Neutrophil (primary cell): ENCODE results near the gene TDRD10.

Source experiments
- H3K27ac ChIP-seq: fragments of 200-600 bp; sonication (generic); 2 replicates; pipeline ENCODE4 v1.5.1; 2016; ENCODE audit warnings: mild to moderate bottlenecking, moderate library complexity
- H3K27me3 ChIP-seq: fragments of 200-600 bp; sonication (generic); 2 replicates; pipeline ENCODE4 v1.6.0; 2016; ENCODE audit warnings: mild to moderate bottlenecking
- H3K36me3 ChIP-seq: fragments of 200-600 bp; sonication (generic); 2 replicates; pipeline ENCODE4 v1.5.1; 2017
- H3K4me1 ChIP-seq, 2 experiments: fragments of 200-600 bp in 1 of 2; sonication (generic) in 1 of 2; 1 replicate in 1 of 2; 2 replicates in 1 of 2; pipeline versions ENCODE4 v1.5.1 to v1.6.1; 2013 to 2016; ENCODE audit warnings: low read depth in 1 of 2, low read length in 1 of 2, mild to moderate bottlenecking in 1 of 2, moderate library complexity in 1 of 2; ENCODE audit not compliant: control insufficient read depth in 1 of 2, insufficient read depth in 1 of 2
- H3K4me3 ChIP-seq, 2 experiments: fragments of 200-600 bp in 1 of 2; sonication (generic) in 1 of 2; 1 replicate in 1 of 2; 2 replicates in 1 of 2; pipeline ENCODE4 v1.5.1; 2013 to 2016; ENCODE audit warnings: low read depth in 1 of 2, low read length in 1 of 2, mild to moderate bottlenecking in 1 of 2, moderate library complexity in 1 of 2
- H3K9me3 ChIP-seq: fragments of 200-600 bp; sonication (generic); 2 replicates; pipeline ENCODE4 v1.5.1; 2016
- TF ChIP-seq, protein P1 (sequence below): fragments of 200-600 bp; sonication (generic); IDR thresholded peaks from 2 replicates; pipeline ENCODE4 v1.5.1; 2016; ENCODE audit warnings: antibody characterized with exemption

TDRD10 gene

DNA sequence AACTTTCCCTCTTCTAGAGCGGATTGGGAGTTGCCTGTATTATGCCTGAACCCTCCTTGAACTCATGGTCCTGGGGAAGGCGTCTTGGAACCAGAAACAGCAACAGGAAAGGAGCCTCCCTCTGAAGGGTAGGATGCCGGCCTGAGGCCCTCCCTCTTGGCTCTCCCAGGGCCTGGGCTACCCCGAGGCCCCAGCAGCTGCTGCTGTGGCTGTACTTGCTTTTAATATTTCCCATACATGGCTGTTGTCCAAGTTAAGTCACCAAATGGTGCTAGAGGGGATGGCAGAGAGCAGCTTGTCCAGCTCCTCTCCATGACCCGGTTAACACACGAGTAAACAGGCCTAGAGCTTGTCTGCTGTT is 76.0 kb downstream of the TDRD10 start:
- Histone ChIP-seq H3K27ac (peak overlapping the region; percentile 9), H3K4me1 (no peaks in the 10 kb centered on the region), H3K9me3 (no peaks in the 10 kb centered on the region), H3K36me3 (peaks cover 72% of the 10 kb centered on the region), H3K27me3 (peaks cover 15% of the 10 kb centered on the region), H3K4me3 (no peak overlapping the region)
- TF ChIP-seq, protein P1, sequence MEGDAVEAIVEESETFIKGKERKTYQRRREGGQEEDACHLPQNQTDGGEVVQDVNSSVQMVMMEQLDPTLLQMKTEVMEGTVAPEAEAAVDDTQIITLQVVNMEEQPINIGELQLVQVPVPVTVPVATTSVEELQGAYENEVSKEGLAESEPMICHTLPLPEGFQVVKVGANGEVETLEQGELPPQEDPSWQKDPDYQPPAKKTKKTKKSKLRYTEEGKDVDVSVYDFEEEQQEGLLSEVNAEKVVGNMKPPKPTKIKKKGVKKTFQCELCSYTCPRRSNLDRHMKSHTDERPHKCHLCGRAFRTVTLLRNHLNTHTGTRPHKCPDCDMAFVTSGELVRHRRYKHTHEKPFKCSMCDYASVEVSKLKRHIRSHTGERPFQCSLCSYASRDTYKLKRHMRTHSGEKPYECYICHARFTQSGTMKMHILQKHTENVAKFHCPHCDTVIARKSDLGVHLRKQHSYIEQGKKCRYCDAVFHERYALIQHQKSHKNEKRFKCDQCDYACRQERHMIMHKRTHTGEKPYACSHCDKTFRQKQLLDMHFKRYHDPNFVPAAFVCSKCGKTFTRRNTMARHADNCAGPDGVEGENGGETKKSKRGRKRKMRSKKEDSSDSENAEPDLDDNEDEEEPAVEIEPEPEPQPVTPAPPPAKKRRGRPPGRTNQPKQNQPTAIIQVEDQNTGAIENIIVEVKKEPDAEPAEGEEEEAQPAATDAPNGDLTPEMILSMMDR: no peak

DNA sequence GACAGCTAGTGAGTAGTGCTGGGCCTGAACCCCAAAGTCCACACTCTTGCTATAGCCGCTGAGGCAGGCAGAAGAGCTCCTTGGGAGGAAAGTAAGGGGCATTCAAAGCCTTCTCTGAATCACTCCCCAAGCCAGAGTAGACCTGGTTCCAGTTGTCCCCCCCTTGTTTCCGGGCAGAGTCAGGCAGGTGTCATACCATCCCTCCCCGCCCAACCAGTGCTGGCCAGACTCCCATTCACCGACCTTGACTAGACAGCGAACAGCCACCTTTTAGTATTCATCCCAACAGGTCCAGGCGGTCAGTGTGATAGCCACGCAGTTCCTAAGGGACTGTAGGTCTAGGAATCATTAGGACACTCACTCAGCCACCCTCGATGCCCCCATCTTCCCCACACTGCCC is 77.4 kb downstream of the TDRD10 start:
- Histone ChIP-seq H3K36me3 (peaks cover 85% of the 10 kb centered on the region), H3K27ac (no peak overlapping the region), H3K4me1 (no peaks in the 10 kb centered on the region), H3K27me3 (peaks cover 7% of the 10 kb centered on the region), H3K4me3 (no peak overlapping the region), H3K9me3 (no peaks in the 10 kb centered on the region)
- TF ChIP-seq, protein P1: no peak

DNA sequence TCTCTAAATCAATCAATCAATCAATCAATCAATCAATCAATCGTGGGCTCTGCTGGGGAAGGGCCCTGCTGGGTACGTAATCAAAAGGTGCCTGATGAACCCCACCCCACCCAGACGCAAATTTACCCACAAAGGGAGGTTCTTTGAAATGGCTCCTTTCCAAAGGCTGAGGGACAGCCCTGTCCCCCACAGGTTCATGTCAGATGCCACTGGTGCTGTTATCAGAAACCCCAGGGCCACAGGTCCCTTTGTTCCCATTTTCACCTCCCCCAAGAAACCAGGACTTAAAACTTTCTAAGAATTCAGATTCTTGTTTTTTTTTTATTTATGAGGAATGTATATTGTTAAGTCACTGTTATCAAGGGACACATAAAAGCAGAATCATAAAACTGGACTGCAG is 79.7 kb downstream of the TDRD10 start:
- H3K27me3 ChIP-seq: no peaks in the 10 kb centered on the region

DNA sequence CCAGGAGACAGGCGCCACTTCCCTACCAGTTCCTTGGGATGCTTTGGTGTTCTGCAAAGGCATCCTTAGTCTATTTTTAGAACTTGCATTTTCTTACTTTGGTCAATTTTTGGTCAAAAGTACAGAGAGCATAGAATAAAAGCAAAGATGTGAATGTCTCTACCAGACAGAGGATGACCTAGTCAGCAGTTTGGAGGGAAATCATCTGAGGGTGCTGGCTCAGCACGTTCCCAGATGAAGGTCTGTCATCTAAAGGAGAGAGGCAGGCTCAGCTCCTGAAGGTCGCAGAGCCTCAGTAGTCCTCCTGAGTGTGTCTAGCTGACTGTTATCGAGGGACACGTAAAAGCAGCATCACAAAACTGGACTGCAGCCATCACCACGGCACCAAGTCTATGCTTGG is 80.9 kb downstream of the TDRD10 start:
- H3K36me3 ChIP-seq: peaks cover 100% of the 10 kb centered on the region
- no peaks in the 10 kb centered on the region for H3K4me1 ChIP-seq
- no peak overlapping the region for H3K4me3 ChIP-seq
- H3K27me3 ChIP-seq: no peaks in the 10 kb centered on the region
- H3K27ac ChIP-seq: no peak overlapping the region
- no peaks in the 10 kb centered on the region for H3K9me3 ChIP-seq
- TF ChIP-seq, protein P1: no peak

More for the DNA sequence above, 79.7 kb downstream of the TDRD10 start:
- no peak overlapping the region for H3K27ac ChIP-seq
- TF ChIP-seq, protein P1: no peak
- no peaks in the 10 kb centered on the region for H3K4me1 ChIP-seq
- peaks cover 100% of the 10 kb centered on the region for H3K36me3 ChIP-seq
- no peak overlapping the region for H3K4me3 ChIP-seq
- no peaks in the 10 kb centered on the region for H3K9me3 ChIP-seq

DNA sequence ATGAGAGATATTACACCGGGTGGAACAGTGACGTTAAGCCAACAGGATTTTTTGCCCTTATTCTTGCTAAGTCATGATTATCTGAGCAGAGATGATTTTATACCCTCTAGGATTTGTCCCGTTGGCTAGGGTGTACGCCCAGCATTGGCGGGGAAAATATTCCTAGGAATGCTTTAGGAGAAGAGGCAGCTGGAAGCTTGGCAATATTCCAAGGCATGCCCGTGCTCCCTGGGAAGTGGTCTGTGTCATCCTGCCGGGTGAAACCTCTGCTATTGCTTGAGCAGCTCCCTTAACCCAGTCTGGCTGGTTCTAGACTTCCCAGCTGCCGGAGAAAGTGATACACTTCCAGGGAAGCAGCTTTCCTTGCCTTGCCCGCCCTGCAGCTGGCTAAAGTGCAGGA is 81.8 kb downstream of the TDRD10 start:
- Histone ChIP-seq H3K27ac (no peak overlapping the region), H3K4me3 (no peak overlapping the region), H3K27me3 (no peaks in the 10 kb centered on the region), H3K4me1 (no peaks in the 10 kb centered on the region), H3K9me3 (no peaks in the 10 kb centered on the region), H3K36me3 (peaks cover 100% of the 10 kb centered on the region)
- TF ChIP-seq, protein P1: no peak
